ENCODE data around the gene LIX1. TPM values are rescaled to one million over a fixed set of nuclear protein-coding genes. Genes with fewer than 3 reads are reported as not detected.

Gene LIX1
- polyA plus RNA-seq, 1 donor from 2014 or later = 1.9 TPM

- H3K4me2 ChIP-seq (ENCODE audit: low read length) = no peak overlapping the region
- peaks cover 3% of the 10 kb centered on the region for H3K36me3 ChIP-seq (ENCODE audit: insufficient read depth, low read length)
- no peaks in the 10 kb centered on the region for H3K9me2 ChIP-seq (ENCODE audit: insufficient read depth, low read length)
- no peaks in the 10 kb centered on the region for H3K27me3 ChIP-seq (ENCODE audit: insufficient read depth, low read depth, low read length)
- H3K9ac ChIP-seq (ENCODE audit: low read length) = no peak overlapping the region
- no peak overlapping the region for H2AFZ ChIP-seq (ENCODE audit: low read depth, low read length)
- H3F3A ChIP-seq (ENCODE audit: insufficient read depth, low read length, poor library complexity, severe bottlenecking) = no peaks in the 10 kb centered on the region
- H3K9me3 ChIP-seq (ENCODE audit: low read length) = no peaks in the 10 kb centered on the region
- no peak overlapping the region for H3K4me3 ChIP-seq (ENCODE audit: low read length)
- no peaks in the 10 kb centered on the region for H4K20me1 ChIP-seq (ENCODE audit: insufficient read depth)
- TF ChIP-seq CTCF (IDR thresholded peaks at IDR 0.05; ENCODE audit: poor library complexity, severe bottlenecking) (no peak), TAF1 (IDR thresholded peaks at IDR 0.05; ENCODE audit: low read depth) (no peak), POLR2AphosphoS5 (IDR thresholded peaks at IDR 0.05) (no peak), REST (IDR thresholded peaks at IDR 0.05; ENCODE audit: borderline replicate concordance) (no peak), EP300 (conservative IDR thresholded peaks at IDR 0.05; ENCODE audit: poor library complexity, severe bottlenecking) (no peak)
- H3K27ac ChIP-seq (ENCODE audit: low read length) = no peak overlapping the region
- no peaks in the 10 kb centered on the region for H3K79me2 ChIP-seq (replicated peaks; ENCODE audit: insufficient read depth, low read length)
Observed at GRCh38 chr5:97167435-97167834, 25.0 kb upstream of the LIX1 start.

- H3K27ac ChIP-seq (ENCODE audit: low read length) = no peak overlapping the region
Observed at GRCh38 chr5:97165726-97166125, 23.3 kb upstream of the LIX1 start.

More at GRCh38 chr5:97165726-97166125, 23.3 kb upstream of the LIX1 start:
- Histone ChIP-seq H3K9ac (ENCODE audit: low read length) (no peak overlapping the region), H2AFZ (ENCODE audit: low read depth, low read length) (no peak overlapping the region), H4K20me1 (ENCODE audit: insufficient read depth) (no peaks in the 10 kb centered on the region), H3K27me3 (ENCODE audit: insufficient read depth, low read depth, low read length) (no peaks in the 10 kb centered on the region), H3K4me3 (ENCODE audit: low read length) (no peak overlapping the region), H3K4me2 (ENCODE audit: low read length) (no peak overlapping the region), H3K9me2 (ENCODE audit: insufficient read depth, low read length) (no peaks in the 10 kb centered on the region), H3K9me3 (ENCODE audit: low read length) (no peaks in the 10 kb centered on the region), H3K36me3 (ENCODE audit: insufficient read depth, low read length) (peaks cover 7% of the 10 kb centered on the region), H3K79me2 (replicated peaks; ENCODE audit: insufficient read depth, low read length) (no peaks in the 10 kb centered on the region), H3F3A (ENCODE audit: insufficient read depth, low read length, poor library complexity, severe bottlenecking) (no peaks in the 10 kb centered on the region)
- no peak for TF ChIP-seq TAF1 (IDR thresholded peaks at IDR 0.05; ENCODE audit: low read depth)
- TF ChIP-seq EZH2 (IDR thresholded peaks at IDR 0.05; ENCODE audit: borderline replicate concordance, insufficient read depth, low read length, poor library complexity, severe bottlenecking) = no peak
- TF ChIP-seq CTCF (IDR thresholded peaks at IDR 0.05; ENCODE audit: poor library complexity, severe bottlenecking) = no peak
- TF ChIP-seq RAD21 (conservative IDR thresholded peaks at IDR 0.05) = no peak
- TF ChIP-seq EP300 (conservative IDR thresholded peaks at IDR 0.05; ENCODE audit: poor library complexity, severe bottlenecking) = no peak
- no peak for TF ChIP-seq REST (IDR thresholded peaks at IDR 0.05; ENCODE audit: borderline replicate concordance)
- no peak for TF ChIP-seq POLR2AphosphoS5 (IDR thresholded peaks at IDR 0.05)
- no peak for TF ChIP-seq SMC3 (conservative IDR thresholded peaks at IDR 0.05; ENCODE audit: poor library complexity)
- no peak for TF ChIP-seq MXI1 (conservative IDR thresholded peaks at IDR 0.05; ENCODE audit: poor library complexity, severe bottlenecking)

Data from neural cell (in vitro differentiated cells).